Osteoblast (primary cell): ENCODE measurements around the gene CSPG5. TPM values are rescaled to one million over a fixed set of nuclear protein-coding genes. Genes with fewer than 3 reads are reported as not detected.

Source experiments
- DNase-seq: peaks from one replicate; pipeline ENCODE4 v3.0.0; 2011; ENCODE audit warnings: low spot score, mixed read lengths; ENCODE audit not compliant: insufficient read length; ENCODE audit errors: missing footprints
- H2AFZ ChIP-seq: 2 replicates; pipeline ENCODE4 v1.6.0; 2011; ENCODE audit warnings: mild to moderate bottlenecking, low read length
- H3K27ac ChIP-seq: 2 replicates; pipeline ENCODE4 v1.5.1; 2011; ENCODE audit warnings: mild to moderate bottlenecking, low read depth, low read length, moderate library complexity
- H3K27me3 ChIP-seq: 2 replicates; pipeline ENCODE4 v1.6.0; 2012; ENCODE audit warnings: mild to moderate bottlenecking, control low read depth, inconsistent platforms, low read length, moderate library complexity; ENCODE audit not compliant: insufficient read depth
- H3K36me3 ChIP-seq: 2 replicates; pipeline ENCODE4 v1.5.1; 2011; ENCODE audit warnings: mild to moderate bottlenecking, low read length, control low read depth, moderate library complexity; ENCODE audit not compliant: insufficient read depth
- H3K4me1 ChIP-seq: 2 replicates; pipeline ENCODE4 v1.5.1; 2011; ENCODE audit warnings: mild to moderate bottlenecking, low read length, control low read depth, moderate library complexity; ENCODE audit not compliant: insufficient read depth
- H3K4me2 ChIP-seq: 2 replicates; pipeline ENCODE4 v1.6.0; 2011; ENCODE audit warnings: mild to moderate bottlenecking, low read length; ENCODE audit not compliant: insufficient read depth
- H3K4me3 ChIP-seq: fragments of 200-600 bp; sonication (generic); 3 replicates; pipeline ENCODE4 v1.5.1; 2012; ENCODE audit warnings: mild to moderate bottlenecking, low read length, inconsistent platforms; ENCODE audit not compliant: insufficient read depth
- H3K79me2 ChIP-seq: 2 replicates; pipeline ENCODE4 v1.6.0; 2012; ENCODE audit warnings: mild to moderate bottlenecking, low read length, control low read depth, inconsistent platforms; ENCODE audit not compliant: insufficient read depth
- H3K9me3 ChIP-seq: 2 replicates; pipeline ENCODE4 v1.5.1; 2011; ENCODE audit warnings: low read depth, low read length, control low read depth
- H4K20me1 ChIP-seq: 2 replicates; pipeline ENCODE4 v1.6.0; 2012; ENCODE audit warnings: mild to moderate bottlenecking, low read length, control low read depth; ENCODE audit not compliant: insufficient read depth
- CTCF ChIP-seq: IDR thresholded peaks from 2 replicates; pipeline ENCODE4 v1.5.1; 2011; ENCODE audit warnings: mild to moderate bottlenecking, low read depth, low read length, moderate library complexity; ENCODE audit errors: extremely low read depth
- total RNA-seq: library from RNA; depleted of rRNA; stranded (reverse); fragments of >200 nt; gene quantifications from 2 replicates; pipeline ENCODE4 v1.2.3, GENCODE V29; 2012

CSPG5 gene
- total RNA-seq, 1 donor: under 0.01 TPM

- no peak overlapping the region for H3K4me3 ChIP-seq
- no peaks in the 10 kb centered on the region for H3K79me2 ChIP-seq
- no peak for TF ChIP-seq CTCF
- H3K36me3 ChIP-seq: peaks cover 28% of the 10 kb centered on the region
- no peak overlapping the region for H3K4me2 ChIP-seq
- H3K27ac ChIP-seq: no peak overlapping the region
- peaks cover 2% of the 10 kb centered on the region for H4K20me1 ChIP-seq
- H3K27me3 ChIP-seq: no peaks in the 10 kb centered on the region
- H3K4me1 ChIP-seq: peaks cover 11% of the 10 kb centered on the region
- H3K9me3 ChIP-seq: no peaks in the 10 kb centered on the region
- DNase-seq: no peak
- no peak overlapping the region for H2AFZ ChIP-seq
These were observed 9.9 kb upstream of the CSPG5 start for GRCh38 chr3:47588587-47588986.

- no peaks in the 10 kb centered on the region for H3K79me2 ChIP-seq
- H3K27me3 ChIP-seq: no peaks in the 10 kb centered on the region
- H2AFZ ChIP-seq: no peak overlapping the region
- H4K20me1 ChIP-seq: peaks cover 2% of the 10 kb centered on the region
- H3K27ac ChIP-seq: no peak overlapping the region
- H3K36me3 ChIP-seq: peaks cover 23% of the 10 kb centered on the region
- peaks cover 11% of the 10 kb centered on the region for H3K4me1 ChIP-seq
- H3K9me3 ChIP-seq: no peaks in the 10 kb centered on the region
- no peak overlapping the region for H3K4me2 ChIP-seq
- no peak for TF ChIP-seq CTCF
- no peak overlapping the region for H3K4me3 ChIP-seq
- DNase-seq: no peak
These were observed 9.4 kb upstream of the CSPG5 start for GRCh38 chr3:47588053-47588452.

GRCh38 chr3:47586746-47587145, 8.1 kb upstream of the CSPG5 start:
- H4K20me1 ChIP-seq: peaks cover 2% of the 10 kb centered on the region
- no peak overlapping the region for H2AFZ ChIP-seq
- H3K27me3 ChIP-seq: peaks cover 2% of the 10 kb centered on the region
- H3K4me1 ChIP-seq: peaks cover 11% of the 10 kb centered on the region
- peaks cover 23% of the 10 kb centered on the region for H3K36me3 ChIP-seq
- no peak for DNase-seq
- no peaks in the 10 kb centered on the region for H3K79me2 ChIP-seq
- H3K27ac ChIP-seq: peak overlapping the region; percentile 27
- no peak overlapping the region for H3K4me2 ChIP-seq
- H3K4me3 ChIP-seq: no peak overlapping the region
- no peaks in the 10 kb centered on the region for H3K9me3 ChIP-seq
- no peak for TF ChIP-seq CTCF

- Histone ChIP-seq H3K4me1 (peaks cover 11% of the 10 kb centered on the region), H3K27me3 (peaks cover 32% of the 10 kb centered on the region), H3K4me2 (no peak overlapping the region), H2AFZ (no peak overlapping the region), H3K4me3 (no peak overlapping the region), H3K27ac (no peak overlapping the region), H4K20me1 (peaks cover 4% of the 10 kb centered on the region), H3K9me3 (no peaks in the 10 kb centered on the region), H3K79me2 (no peaks in the 10 kb centered on the region), H3K36me3 (peaks cover 17% of the 10 kb centered on the region)
- DNase-seq: no peak
- no peak for TF ChIP-seq CTCF
These were observed 4.8 kb upstream of the CSPG5 start for GRCh38 chr3:47583320-47584075.
